Measurements from ENCODE around the gene CHRND. TPM values are rescaled to one million over a fixed set of nuclear protein-coding genes. Genes with fewer than 3 reads are reported as not detected.
A peak's percentile ranks its signal among the peaks of the same experiment; 100 is the strongest.

The CHRND gene
- total RNA-seq, 1 donor from 2014 or later: not detected

DNA sequence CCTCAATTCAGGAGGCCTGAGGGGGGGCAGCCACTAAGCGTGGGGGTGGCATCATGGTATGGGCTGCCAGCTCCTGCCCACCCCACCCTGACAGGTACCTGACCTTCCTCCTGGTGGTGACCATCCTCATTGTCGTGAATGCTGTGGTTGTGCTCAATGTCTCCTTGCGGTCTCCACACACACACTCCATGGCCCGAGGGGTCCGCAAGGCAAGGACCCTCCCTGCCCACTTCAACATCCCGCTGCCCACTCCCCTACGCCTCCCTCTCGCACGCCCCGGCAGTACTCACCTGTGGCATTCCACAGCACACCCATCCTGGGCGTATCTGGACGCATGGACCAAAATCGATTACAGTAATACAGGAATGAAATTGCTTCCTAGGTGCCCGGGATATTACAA is 17.5 kb downstream of the CHRND start:
- TF ChIP-seq, protein P1, sequence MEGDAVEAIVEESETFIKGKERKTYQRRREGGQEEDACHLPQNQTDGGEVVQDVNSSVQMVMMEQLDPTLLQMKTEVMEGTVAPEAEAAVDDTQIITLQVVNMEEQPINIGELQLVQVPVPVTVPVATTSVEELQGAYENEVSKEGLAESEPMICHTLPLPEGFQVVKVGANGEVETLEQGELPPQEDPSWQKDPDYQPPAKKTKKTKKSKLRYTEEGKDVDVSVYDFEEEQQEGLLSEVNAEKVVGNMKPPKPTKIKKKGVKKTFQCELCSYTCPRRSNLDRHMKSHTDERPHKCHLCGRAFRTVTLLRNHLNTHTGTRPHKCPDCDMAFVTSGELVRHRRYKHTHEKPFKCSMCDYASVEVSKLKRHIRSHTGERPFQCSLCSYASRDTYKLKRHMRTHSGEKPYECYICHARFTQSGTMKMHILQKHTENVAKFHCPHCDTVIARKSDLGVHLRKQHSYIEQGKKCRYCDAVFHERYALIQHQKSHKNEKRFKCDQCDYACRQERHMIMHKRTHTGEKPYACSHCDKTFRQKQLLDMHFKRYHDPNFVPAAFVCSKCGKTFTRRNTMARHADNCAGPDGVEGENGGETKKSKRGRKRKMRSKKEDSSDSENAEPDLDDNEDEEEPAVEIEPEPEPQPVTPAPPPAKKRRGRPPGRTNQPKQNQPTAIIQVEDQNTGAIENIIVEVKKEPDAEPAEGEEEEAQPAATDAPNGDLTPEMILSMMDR (conservative IDR thresholded peaks at IDR 0.05; ENCODE audit: low read depth, low read length): no peak
- no peak overlapping the region for H3K4me3 ChIP-seq (ENCODE audit: low read depth, low read length)
- DNase-seq (ENCODE audit: low read depth): no peak

DNA sequence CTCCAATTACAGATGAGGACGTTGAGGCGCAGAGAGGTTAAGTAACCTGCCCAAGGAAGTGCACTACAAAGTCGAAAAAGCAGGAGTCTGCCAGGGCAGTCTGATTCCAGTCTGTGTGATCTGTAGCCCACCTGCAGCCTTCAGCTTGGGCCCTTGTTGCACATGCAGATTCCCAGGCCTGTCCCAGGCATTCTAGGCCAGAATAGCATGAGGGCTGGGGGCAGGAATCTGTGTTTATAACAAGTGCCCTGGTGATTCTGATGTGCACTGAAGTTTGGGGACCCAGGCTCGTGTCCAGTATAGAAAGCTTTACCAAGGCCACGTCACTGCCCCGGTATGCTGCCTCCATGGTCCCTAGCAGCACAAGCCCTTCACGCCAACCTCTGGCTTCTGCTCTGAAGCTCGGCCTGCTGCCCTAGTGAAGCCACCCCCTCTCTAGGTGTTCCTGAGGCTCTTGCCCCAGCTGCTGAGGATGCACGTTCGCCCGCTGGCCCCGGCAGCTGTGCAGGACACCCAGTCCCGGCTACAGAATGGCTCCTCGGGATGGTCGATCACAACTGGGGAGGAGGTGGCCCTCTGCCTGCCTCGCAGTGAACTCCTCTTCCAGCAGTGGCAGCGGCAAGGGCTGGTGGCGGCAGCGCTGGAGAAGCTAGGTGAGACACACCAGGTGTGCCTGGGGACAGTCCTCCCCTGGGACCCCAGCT is 18.1 kb downstream of the CHRND start:
- no peak overlapping the region for H3K4me3 ChIP-seq (ENCODE audit: low read depth, low read length)
- TF ChIP-seq, protein P1 (conservative IDR thresholded peaks at IDR 0.05; ENCODE audit: low read depth, low read length): no peak
- no peak for DNase-seq (ENCODE audit: low read depth)

DNA sequence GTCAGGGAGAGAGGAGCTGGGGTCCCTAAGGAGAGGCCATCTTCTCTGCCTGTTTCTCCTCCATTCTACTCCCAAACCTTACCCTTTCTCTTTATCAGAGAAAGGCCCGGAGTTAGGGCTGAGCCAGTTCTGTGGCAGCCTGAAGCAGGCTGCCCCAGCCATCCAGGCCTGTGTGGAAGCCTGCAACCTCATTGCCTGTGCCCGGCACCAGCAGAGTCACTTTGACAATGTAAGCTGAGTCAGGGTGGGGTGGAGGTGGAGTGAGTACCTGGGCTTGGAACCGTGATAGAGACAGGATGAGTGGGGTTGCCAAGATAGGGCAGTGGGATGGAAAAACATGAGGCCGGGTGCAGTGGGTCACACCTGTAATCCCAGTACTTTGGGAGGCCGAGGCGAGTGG is 18.7 kb downstream of the CHRND start:
- H3K4me3 ChIP-seq (ENCODE audit: low read depth, low read length): no peak overlapping the region
- TF ChIP-seq, protein P1 (conservative IDR thresholded peaks at IDR 0.05; ENCODE audit: low read depth, low read length): no peak

DNA sequence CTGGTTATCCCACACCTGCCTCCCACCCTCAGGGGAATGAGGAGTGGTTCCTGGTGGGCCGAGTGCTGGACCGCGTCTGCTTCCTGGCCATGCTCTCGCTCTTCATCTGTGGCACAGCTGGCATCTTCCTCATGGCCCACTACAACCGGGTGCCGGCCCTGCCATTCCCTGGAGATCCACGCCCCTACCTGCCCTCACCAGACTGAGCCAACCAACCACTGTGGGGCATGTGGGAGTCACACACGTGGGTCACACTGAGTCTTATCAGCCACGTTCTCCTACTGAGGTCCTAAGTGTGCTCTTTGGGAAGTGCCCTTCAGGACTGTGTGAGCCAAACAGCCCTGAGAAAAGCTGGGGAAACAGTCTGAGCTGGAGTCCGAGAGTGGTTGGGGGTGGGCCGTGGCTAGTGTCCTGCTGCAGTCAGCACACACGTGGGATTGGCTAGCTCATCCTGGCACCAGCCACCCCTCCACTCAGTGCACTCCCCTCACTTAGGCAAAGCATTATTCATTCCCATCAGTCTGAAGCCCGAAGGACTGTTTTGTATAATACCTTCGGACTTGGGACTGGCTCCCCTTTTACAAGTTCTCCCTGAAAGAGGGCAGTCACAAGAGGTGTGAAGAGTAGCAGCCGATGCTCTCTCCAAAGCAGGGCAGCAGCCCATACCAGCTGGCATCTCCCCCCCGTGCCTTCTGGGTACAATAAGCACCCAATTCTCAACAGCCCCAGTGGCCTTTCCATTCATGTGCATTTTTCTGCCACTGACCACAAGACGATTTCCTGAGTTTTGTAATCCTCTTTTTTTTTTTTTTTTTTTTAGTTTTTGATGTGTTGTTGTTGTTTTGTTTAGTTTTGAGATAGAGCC is 19.8 kb downstream of the CHRND start:
- TF ChIP-seq, protein P1 (conservative IDR thresholded peaks at IDR 0.05; ENCODE audit: low read depth, low read length): no peak
- DNase-seq (ENCODE audit: low read depth): no peak
- no peak overlapping the region for H3K4me3 ChIP-seq (ENCODE audit: low read depth, low read length)

More for the DNA sequence above, 18.7 kb downstream of the CHRND start:
- DNase-seq (ENCODE audit: low read depth): no peak

DNA sequence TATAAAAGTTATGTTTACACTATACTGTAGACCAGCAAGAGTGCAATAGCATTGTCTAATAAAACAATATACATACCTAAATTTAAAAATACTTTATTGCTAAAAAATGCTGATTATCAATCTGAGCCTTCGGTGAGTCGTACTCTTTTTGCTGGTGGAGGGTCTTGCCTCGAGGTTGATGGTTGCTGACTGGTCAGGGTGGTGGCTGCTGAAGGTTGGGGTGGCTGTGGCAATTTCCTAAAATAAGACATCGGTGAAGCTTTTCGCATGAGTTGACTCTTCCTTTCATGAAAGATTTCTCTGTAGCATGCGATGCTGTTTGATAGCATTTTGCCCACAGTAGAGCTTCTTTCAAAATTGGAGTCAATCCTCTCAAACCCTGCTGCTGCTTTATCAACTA is 22.0 kb downstream of the CHRND start:
- DNase-seq (ENCODE audit: low read depth): no peak
- TF ChIP-seq, protein P1 (conservative IDR thresholded peaks at IDR 0.05; ENCODE audit: low read depth, low read length): no peak

DNA sequence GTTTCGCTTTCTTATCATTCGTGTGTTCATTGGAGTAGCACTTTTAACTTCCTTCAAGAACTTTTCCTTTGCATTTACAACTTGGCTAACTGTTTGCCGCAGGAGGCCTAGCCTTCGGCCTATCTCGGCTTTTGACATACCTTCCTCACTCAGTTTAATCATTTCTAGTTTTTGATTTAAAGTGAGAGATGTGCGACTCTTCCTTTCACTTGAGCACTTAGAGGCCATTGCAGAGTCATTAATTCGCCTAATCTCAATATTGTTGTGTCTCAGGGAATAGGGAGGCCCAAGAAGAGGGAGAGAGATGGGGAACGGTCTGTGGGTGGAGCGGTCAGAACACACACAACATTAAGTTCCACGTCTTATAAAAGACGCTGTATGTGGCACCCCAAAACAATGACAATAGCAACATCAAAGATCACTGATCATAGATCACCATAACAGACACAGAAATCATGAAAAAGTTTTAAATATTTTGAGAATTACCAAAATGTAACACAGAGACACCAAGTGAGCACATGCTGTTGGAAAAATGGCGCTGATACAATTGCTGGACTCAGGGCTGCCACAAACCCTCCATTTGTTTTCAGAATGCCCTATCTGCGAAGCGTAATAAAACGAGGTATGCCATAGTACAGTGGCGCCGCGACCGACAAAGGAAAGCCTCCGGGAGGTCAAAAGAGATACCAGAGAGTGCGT is 23.8 kb downstream of the CHRND start:
- peak overlapping the region; percentile 92 for H3K4me3 ChIP-seq (ENCODE audit: low read depth, low read length)
- DNase-seq (ENCODE audit: low read depth): no peak
- TF ChIP-seq, protein P1 (conservative IDR thresholded peaks at IDR 0.05; ENCODE audit: low read depth, low read length): no peak

More for the DNA sequence above, 22.0 kb downstream of the CHRND start:
- H3K4me3 ChIP-seq (ENCODE audit: low read depth, low read length): no peak overlapping the region

All from epithelial cell of proximal tubule (primary cell).